Spleen (tissue), 11 donors: ENCODE measurements around the gene TADA1. TPM values are rescaled to one million over a fixed set of nuclear protein-coding genes. Genes with fewer than 3 reads are reported as not detected.

ENCODE experiments used
- DNase-seq: peaks from one replicate; pipeline ENCODE4 v3.0.0-alpha.2; 2020
- H3K27ac ChIP-seq, 8 donors: fragments of 200-600 bp; sonication (generic) in 7 of 8; 1 replicate in 4 of 8; 2 replicates in 4 of 8; pipeline versions ENCODE4 v1.5.0 to v1.8.0; 2016 to 2021; ENCODE audit warnings: inconsistent platforms in 4 of 8, mild to moderate bottlenecking in 4 of 8, moderate library complexity in 1 of 8
- H3K27me3 ChIP-seq, 7 donors: fragments of 200-600 bp; sonication (generic) in 6 of 7; replicated peaks in 1 of 7; 1 replicate in 4 of 7; 2 replicates in 3 of 7; pipeline versions ENCODE4 v1.5.0 to v1.8.0; 2016 to 2021; ENCODE audit warnings: inconsistent platforms in 3 of 7, mild to moderate bottlenecking in 1 of 7
- H3K36me3 ChIP-seq, 6 donors: fragments of 200-600 bp; sonication (generic) in 5 of 6; 1 replicate in 4 of 6; 2 replicates in 2 of 6; pipeline versions ENCODE4 v1.5.0 to v1.8.0; 2016 to 2021; ENCODE audit warnings: inconsistent platforms in 2 of 6
- H3K4me1 ChIP-seq, 6 donors: fragments of 200-600 bp; sonication (generic) in 5 of 6; 1 replicate in 3 of 6; 2 replicates in 3 of 6; pipeline versions ENCODE4 v1.5.0 to v1.8.0; 2016 to 2021; ENCODE audit warnings: inconsistent platforms in 3 of 6
- H3K4me3 ChIP-seq, 8 donors: fragments of 200-600 bp; sonication (generic) in 7 of 8; 1 replicate in 4 of 8; 2 replicates in 4 of 8; pipeline versions ENCODE4 v1.5.0 to v1.8.0; 2016 to 2021; ENCODE audit warnings: inconsistent platforms in 4 of 8, mild to moderate bottlenecking in 4 of 8, moderate library complexity in 2 of 8
- H3K9me3 ChIP-seq, 8 donors: fragments of 200-600 bp; sonication (generic) in 7 of 8; 1 replicate in 4 of 8; 2 replicates in 4 of 8; pipeline versions ENCODE4 v1.5.0 to v1.8.0; 2016 to 2021; ENCODE audit warnings: inconsistent platforms in 4 of 8
- POLR2A ChIP-seq, 3 donors: fragments of 450-650 bp; IDR thresholded peaks; one replicate each; pipeline ENCODE4 v1.5.1; 2017; ENCODE audit warnings: antibody characterized with exemption in 3 of 3, mild to moderate bottlenecking in 1 of 3
- POLR2AphosphoS5 ChIP-seq, 3 donors: sonication (generic); formaldehyde crosslinking; IDR thresholded peaks; one replicate each; pipeline ENCODE4 v1.5.1; 2017; ENCODE audit warnings: antibody characterized with exemption in 3 of 3
- WGBS, 5 donors: extraction: QIAGEN DNeasy Blood & Tissue Kit in 3 of 5; methylation state at CpG; one replicate each; pipeline versions ENCODE4 v1.1.5 to v1.1.7; 2013 to 2018; 5-methylcytosine and 5-hydroxymethylcytosine counted together
- intact Hi-C: fragments of 100-400 bp; cut with DNase I; formaldehyde crosslinking; loops from one replicate; pipeline ENCODE4 v1.15.0; 2023; ENCODE audit warnings: low total_unique reads
- polyA plus RNA-seq, 3 donors: library from polyadenylated mRNA; stranded (reverse); fragments of 200-250 nt; gene quantifications; one replicate each; pipeline ENCODE4 v1.2.1, GENCODE V29; 2013
- total RNA-seq, 7 donors: library from RNA; depleted of rRNA in 3 of 7; stranded (reverse); fragments of >200 nt in 3 of 7; fragmentation: NEBNext Ultra II Directional in 4 of 7; extraction: Animal tissue kit (Norgen Biotek cat#: 25700) in 4 of 7; gene quantifications; one replicate each; pipeline versions ENCODE4 v1.1.0 to v1.2.1, GENCODE V29; 2016 to 2021
- TF ChIP-seq, protein P1 (sequence below), 11 experiments: fragments of 200-600 bp in 7 of 11; fragments of 450-650 bp in 4 of 11; sonication (generic) in 4 of 11; IDR thresholded peaks in 8 of 11; conservative IDR thresholded peaks in 3 of 11; 1 replicate in 7 of 11; 2 replicates in 4 of 11; pipeline versions ENCODE4 v1.4.0 to v1.8.0; 2016 to 2021; ENCODE audit warnings: antibody characterized with exemption in 11 of 11, inconsistent platforms in 4 of 11, mild to moderate bottlenecking in 1 of 11
- donor health status: healthy with polysubstance abuse.
- donor health status: DM: no; HTN: no; CAD: no; lungs with moderate emphysema.
- donor health status: DM: no; HTN: no; CAD: no.
- donor health status: Bipolar disorder and iron deficiency.
- donor health status: healthy.
- donor health status: DM: no; HTN: no; CAD: no.
- donor health status: DM: yes; HTN: yes; CAD: no.

TADA1 gene
- total and polyA plus RNA-seq, 10 donors: 8.6 to 15.7 (median 10.2) TPM

DNA sequence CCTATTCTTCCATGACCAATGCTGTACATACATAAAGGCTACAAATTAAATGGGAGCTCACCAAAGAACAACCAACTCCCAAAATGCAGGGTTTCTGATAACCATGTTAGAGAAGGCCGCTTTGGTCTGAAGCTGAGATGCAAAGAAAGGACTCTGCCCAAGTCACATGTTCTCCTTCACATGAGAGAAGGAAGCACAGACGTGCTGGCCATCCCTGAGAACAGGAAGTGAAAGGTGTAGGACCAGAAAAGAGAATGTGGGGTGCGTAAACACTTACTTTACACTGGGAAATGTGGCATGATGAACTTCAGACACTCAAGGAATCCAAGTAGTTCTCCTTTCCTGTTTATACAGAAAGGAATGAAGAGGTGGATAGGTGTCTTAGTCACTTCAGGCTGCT, 31.7 kb upstream of the TADA1 start:
- DNase-seq: no peak
- H3K4me3 ChIP-seq: no peak overlapping the region
- no peaks in the 10 kb centered on the region for H3K36me3 ChIP-seq
- intact Hi-C loops: no loop called here
- H3K4me1 ChIP-seq: peaks cover 0 to 14% (median 0%) of the 10 kb centered on the region in 6 donors
- H3K27ac ChIP-seq: no peak overlapping the region
- no peaks in the 10 kb centered on the region for H3K27me3 ChIP-seq
- peaks cover 0 to 8% (median 5%) of the 10 kb centered on the region in 8 donors for H3K9me3 ChIP-seq
- TF ChIP-seq POLR2AphosphoS5 (IDR thresholded peaks at IDR 0.05): no peak
- TF ChIP-seq, protein P1, sequence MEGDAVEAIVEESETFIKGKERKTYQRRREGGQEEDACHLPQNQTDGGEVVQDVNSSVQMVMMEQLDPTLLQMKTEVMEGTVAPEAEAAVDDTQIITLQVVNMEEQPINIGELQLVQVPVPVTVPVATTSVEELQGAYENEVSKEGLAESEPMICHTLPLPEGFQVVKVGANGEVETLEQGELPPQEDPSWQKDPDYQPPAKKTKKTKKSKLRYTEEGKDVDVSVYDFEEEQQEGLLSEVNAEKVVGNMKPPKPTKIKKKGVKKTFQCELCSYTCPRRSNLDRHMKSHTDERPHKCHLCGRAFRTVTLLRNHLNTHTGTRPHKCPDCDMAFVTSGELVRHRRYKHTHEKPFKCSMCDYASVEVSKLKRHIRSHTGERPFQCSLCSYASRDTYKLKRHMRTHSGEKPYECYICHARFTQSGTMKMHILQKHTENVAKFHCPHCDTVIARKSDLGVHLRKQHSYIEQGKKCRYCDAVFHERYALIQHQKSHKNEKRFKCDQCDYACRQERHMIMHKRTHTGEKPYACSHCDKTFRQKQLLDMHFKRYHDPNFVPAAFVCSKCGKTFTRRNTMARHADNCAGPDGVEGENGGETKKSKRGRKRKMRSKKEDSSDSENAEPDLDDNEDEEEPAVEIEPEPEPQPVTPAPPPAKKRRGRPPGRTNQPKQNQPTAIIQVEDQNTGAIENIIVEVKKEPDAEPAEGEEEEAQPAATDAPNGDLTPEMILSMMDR (IDR thresholded peaks at IDR 0.05 in 8 of 11, conservative IDR thresholded peaks at IDR 0.05 in 3 of 11): no peak
- no peak for TF ChIP-seq POLR2A (IDR thresholded peaks at IDR 0.05)
- WGBS, 5 donors: 41 to 55% (median 49%) methylated on average over 3 of the region's 3 CpGs

GRCh38 chr1:166907051-166907450, 31.0 kb upstream of the TADA1 start:
- H3K27ac ChIP-seq: no peak overlapping the region
- TF ChIP-seq, protein P1 (IDR thresholded peaks at IDR 0.05 in 8 of 11, conservative IDR thresholded peaks at IDR 0.05 in 3 of 11): no peak
- no peak for TF ChIP-seq POLR2A (IDR thresholded peaks at IDR 0.05)
- TF ChIP-seq POLR2AphosphoS5 (IDR thresholded peaks at IDR 0.05): no peak
- intact Hi-C loops: no loop called here
- peaks cover 0 to 8% (median 5%) of the 10 kb centered on the region in 8 donors for H3K9me3 ChIP-seq
- 76 to 86% (median 84%) methylated on average over 4 of the region's 4 CpGs for WGBS, 5 donors
- DNase-seq: no peak
- no peak overlapping the region for H3K4me3 ChIP-seq
- no peaks in the 10 kb centered on the region for H3K36me3 ChIP-seq
- peaks cover 0 to 21% (median 0%) of the 10 kb centered on the region in 6 donors for H3K4me1 ChIP-seq
- H3K27me3 ChIP-seq: no peaks in the 10 kb centered on the region

DNA sequence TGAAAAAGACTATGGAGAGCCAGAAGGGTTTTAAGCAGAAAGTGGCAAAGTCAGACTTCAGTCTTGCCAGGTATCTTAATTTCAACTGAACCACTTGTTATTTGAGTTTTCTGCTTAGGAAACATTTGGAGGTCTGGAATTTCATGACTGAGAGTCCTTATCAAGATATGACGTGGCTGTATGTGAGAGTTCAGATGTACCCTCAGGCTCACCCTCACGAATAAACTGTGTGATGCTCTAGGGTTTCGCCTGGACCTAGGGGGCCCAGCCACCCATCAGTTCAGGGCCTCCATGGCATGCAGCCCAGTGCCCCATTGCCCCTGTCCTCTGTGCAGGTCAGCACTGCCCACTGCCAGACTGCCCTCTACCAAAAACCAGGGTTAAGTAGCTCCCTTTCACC, 30.6 kb upstream of the TADA1 start:
- Histone ChIP-seq H3K4me3 (no peak overlapping the region), H3K36me3 (no peaks in the 10 kb centered on the region), H3K4me1 (peaks cover 0 to 21% (median 0%) of the 10 kb centered on the region in 6 donors), H3K27me3 (no peaks in the 10 kb centered on the region), H3K27ac (no peak overlapping the region), H3K9me3 (peaks cover 0 to 6% (median 4%) of the 10 kb centered on the region in 8 donors)
- TF ChIP-seq POLR2AphosphoS5 (IDR thresholded peaks at IDR 0.05): no peak
- no peak for TF ChIP-seq POLR2A (IDR thresholded peaks at IDR 0.05)
- TF ChIP-seq, protein P1 (IDR thresholded peaks at IDR 0.05 in 8 of 11, conservative IDR thresholded peaks at IDR 0.05 in 3 of 11): no peak
- 74 to 93% (median 81%) methylated on average over 3 of the region's 3 CpGs for WGBS, 5 donors
- DNase-seq: no peak
- intact Hi-C loops: no loop called here

DNA sequence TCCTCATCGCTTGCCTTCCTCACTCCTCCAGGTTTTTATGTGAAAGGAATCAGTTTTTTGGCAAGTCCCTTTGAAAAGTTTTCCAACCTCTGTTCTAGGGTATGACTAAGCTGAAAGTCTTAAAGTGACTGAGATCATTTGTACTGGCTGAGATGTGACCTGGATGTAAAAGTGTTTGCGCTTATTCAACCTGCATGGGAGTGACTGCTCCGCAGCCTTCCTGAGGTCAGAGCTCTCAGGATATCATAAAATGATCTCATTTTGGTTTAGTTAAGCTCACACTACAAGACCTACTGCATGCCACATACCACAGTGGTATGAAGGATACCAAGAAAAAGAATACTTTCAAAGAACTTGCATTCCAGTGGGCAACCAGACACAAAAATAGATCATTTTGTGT, 29.8 kb upstream of the TADA1 start:
- Histone ChIP-seq H3K36me3 (no peaks in the 10 kb centered on the region), H3K27ac (no peak overlapping the region), H3K4me3 (no peak overlapping the region), H3K27me3 (no peaks in the 10 kb centered on the region), H3K4me1 (peaks cover 0 to 21% (median 0%) of the 10 kb centered on the region in 6 donors), H3K9me3 (no peaks in the 10 kb centered on the region)
- TF ChIP-seq POLR2AphosphoS5 (IDR thresholded peaks at IDR 0.05) (no peak), POLR2A (IDR thresholded peaks at IDR 0.05) (no peak)
- TF ChIP-seq, protein P1 (IDR thresholded peaks at IDR 0.05 in 8 of 11, conservative IDR thresholded peaks at IDR 0.05 in 3 of 11): no peak
- DNase-seq: no peak
- intact Hi-C loops: no loop called here
- 75 to 92% (median 88%) methylated on average over 3 of the region's 3 CpGs for WGBS, 5 donors
